Measurements from ENCODE around the gene SPATA3. TPM values are rescaled to one million over a fixed set of nuclear protein-coding genes. Genes with fewer than 3 reads are reported as not detected.

Gene SPATA3
- total and polyA plus RNA-seq, 2 of the 8 experiments (the other 6 are each of a cell fraction or from before 2014, with no cell fraction given): not detected

DNA sequence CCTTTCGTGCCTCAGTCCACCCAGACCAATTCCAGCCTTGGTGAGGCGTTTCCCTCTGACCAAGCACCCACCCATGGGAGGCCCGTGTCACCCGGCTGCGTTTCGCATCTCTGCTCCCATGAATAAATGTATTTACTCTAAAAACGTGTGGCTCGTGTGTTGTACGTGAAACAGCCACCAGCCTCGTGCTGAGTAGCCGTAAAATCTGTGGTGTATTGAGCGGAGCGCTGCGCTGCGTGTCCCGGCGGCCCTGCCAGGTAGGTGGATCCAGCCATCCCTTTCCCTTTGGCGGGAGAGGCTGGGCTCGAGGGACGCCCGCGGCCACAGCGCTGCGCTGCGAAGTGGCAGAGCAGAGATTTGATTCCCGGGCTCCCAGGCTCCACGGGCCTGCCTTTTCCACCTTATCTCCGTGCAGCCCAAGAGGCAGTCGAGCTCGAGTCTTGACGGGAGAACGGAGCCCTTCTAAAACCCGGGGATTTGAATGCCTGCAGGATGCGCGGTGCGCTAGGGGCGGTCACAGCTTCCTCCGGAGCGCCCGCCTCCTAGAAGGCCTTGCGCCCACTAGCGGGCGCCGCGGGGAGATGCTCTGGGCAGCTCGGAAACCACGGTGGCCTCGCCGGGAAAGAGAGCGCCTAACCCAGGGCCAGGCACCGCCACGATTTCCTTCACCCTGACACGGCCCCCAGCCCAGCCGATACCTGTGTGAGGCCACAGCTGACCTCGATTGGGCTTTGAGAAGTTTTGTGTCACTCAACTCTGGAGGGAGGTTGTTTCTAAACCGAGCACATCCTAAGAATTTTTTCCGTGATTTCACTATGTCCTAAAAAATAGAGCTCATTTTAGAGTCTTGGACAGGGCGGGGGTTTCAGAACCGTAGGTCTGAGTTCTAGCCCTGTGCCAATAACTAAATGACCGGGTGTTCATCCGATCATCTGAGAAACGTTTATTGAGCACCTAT, 56.9 kb downstream of the SPATA3 start (continued):
- TF ChIP-seq BACH1 (IDR thresholded peaks at IDR 0.05; ENCODE audit: low read length): no peak
